ENCODE results near the gene KLHL17. TPM values are rescaled to one million over a fixed set of nuclear protein-coding genes. Genes with fewer than 3 reads are reported as not detected.

KLHL17 gene
- total and polyA plus RNA-seq, 10 donors, result 12.0 to 31.6 (median 18.8) TPM

DNA sequence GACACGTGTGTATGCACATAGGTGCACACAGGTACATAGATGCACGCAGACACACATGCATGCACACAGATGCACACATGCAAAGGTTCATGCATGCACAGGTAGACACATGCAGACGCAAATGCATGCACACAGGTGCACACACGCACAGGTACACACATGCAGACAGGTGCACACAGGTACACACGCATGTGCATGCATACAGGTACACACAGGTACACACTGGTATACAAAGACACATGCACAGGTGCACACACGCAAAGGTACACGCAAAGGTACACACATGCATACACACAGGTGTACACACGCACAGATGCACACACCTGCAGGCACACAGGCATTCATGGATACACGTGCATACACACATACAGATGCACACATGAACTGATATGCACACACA, 10.1 kb upstream of the KLHL17 start:
- no peak overlapping the region for H3K27ac ChIP-seq
- no peaks in the 10 kb centered on the region for H3K27me3 ChIP-seq (replicated peaks in 1 of 7)
- peaks cover 0 to 21% (median 5%) of the 10 kb centered on the region in 6 donors for H3K4me1 ChIP-seq
- H3K4me3 ChIP-seq, result no peak overlapping the region
- H3K9me3 ChIP-seq, result no peaks in the 10 kb centered on the region
- 87 to 97% (median 94%) methylated on average over 9 of the region's 9 CpGs for WGBS, 5 donors
- TF ChIP-seq POLR2A (IDR thresholded peaks at IDR 0.05) (no peak), POLR2AphosphoS5 (IDR thresholded peaks at IDR 0.05) (no peak)
- TF ChIP-seq, protein P1, sequence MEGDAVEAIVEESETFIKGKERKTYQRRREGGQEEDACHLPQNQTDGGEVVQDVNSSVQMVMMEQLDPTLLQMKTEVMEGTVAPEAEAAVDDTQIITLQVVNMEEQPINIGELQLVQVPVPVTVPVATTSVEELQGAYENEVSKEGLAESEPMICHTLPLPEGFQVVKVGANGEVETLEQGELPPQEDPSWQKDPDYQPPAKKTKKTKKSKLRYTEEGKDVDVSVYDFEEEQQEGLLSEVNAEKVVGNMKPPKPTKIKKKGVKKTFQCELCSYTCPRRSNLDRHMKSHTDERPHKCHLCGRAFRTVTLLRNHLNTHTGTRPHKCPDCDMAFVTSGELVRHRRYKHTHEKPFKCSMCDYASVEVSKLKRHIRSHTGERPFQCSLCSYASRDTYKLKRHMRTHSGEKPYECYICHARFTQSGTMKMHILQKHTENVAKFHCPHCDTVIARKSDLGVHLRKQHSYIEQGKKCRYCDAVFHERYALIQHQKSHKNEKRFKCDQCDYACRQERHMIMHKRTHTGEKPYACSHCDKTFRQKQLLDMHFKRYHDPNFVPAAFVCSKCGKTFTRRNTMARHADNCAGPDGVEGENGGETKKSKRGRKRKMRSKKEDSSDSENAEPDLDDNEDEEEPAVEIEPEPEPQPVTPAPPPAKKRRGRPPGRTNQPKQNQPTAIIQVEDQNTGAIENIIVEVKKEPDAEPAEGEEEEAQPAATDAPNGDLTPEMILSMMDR (IDR thresholded peaks at IDR 0.05 in 8 of 11, conservative IDR thresholded peaks at IDR 0.05 in 3 of 11), result no peak
- H3K36me3 ChIP-seq, result peaks cover 7 to 100% (median 99%) of the 10 kb centered on the region in 6 donors
- no peak for DNase-seq
- intact Hi-C loops (cut with DNase I; ENCODE audit: low total_unique reads), result no loop called here

DNA sequence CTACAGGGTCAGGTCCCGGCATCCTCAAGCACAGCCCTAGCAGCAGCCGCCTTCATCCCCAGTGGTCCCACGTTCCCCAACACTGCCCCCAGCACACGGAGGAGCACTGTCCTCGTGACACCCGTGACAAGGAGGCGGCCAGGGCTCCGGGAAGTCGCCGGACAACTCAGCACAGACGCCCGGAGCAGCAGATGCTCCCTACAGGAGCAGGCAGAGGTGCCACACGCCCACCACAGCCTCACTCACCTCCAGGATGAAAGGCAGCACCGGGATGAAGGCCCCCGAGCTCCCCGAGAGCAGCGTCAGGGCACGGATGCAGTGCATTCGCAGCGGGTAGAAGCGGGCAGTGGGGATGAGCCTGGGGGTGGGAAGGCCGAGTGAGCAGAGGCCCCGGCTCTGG, 9.5 kb upstream of the KLHL17 start:
- H3K4me3 ChIP-seq, result no peak overlapping the region
- H3K4me1 ChIP-seq, result peaks cover 0 to 21% (median 5%) of the 10 kb centered on the region in 6 donors
- peaks cover 7 to 100% (median 99%) of the 10 kb centered on the region in 6 donors for H3K36me3 ChIP-seq
- H3K27me3 ChIP-seq (replicated peaks in 1 of 7), result no peaks in the 10 kb centered on the region
- 90 to 98% (median 94%) methylated on average over 11 to 23 of the region's 23 CpGs for WGBS, 5 donors
- no peak overlapping the region for H3K27ac ChIP-seq
- TF ChIP-seq, protein P1 (IDR thresholded peaks at IDR 0.05 in 8 of 11, conservative IDR thresholded peaks at IDR 0.05 in 3 of 11), result no peak
- TF ChIP-seq POLR2AphosphoS5 (IDR thresholded peaks at IDR 0.05) (no peak), POLR2A (IDR thresholded peaks at IDR 0.05) (no peak)
- DNase-seq, result no peak
- intact Hi-C loops (cut with DNase I; ENCODE audit: low total_unique reads), result no loop called here
- H3K9me3 ChIP-seq, result no peaks in the 10 kb centered on the region

DNA sequence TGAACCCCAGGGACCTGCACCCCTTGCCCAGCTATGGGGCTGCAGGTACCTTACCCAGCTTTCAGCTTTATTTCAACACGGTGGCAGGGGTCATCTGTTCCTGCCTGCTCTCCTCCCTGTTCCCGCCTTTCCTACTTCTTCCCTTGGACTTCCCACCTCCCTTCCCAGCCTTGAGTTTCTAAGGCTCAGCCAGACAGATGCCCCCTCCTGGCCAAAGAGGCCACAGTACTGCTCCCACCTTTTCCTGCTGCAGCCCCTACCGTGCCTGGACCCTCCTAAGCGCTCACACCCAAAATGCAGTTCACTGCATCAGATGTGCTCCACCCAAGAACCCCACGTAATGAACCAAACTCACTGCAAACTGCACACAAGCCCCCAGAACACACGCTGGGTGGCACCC, 9.0 kb upstream of the KLHL17 start:
- TF ChIP-seq, protein P1 (IDR thresholded peaks at IDR 0.05 in 8 of 11, conservative IDR thresholded peaks at IDR 0.05 in 3 of 11), result no peak
- TF ChIP-seq POLR2A (IDR thresholded peaks at IDR 0.05), result no peak
- no peak for TF ChIP-seq POLR2AphosphoS5 (IDR thresholded peaks at IDR 0.05)
- Histone ChIP-seq H3K27ac (no peak overlapping the region), H3K27me3 (replicated peaks in 1 of 7) (no peaks in the 10 kb centered on the region), H3K4me3 (no peak overlapping the region), H3K36me3 (peaks cover 7 to 100% (median 99%) of the 10 kb centered on the region in 6 donors), H3K9me3 (no peaks in the 10 kb centered on the region), H3K4me1 (peaks cover 0 to 25% (median 6%) of the 10 kb centered on the region in 6 donors)
- 79 to 86% (median 84%) methylated on average over 6 of the region's 6 CpGs for WGBS, 5 donors
- intact Hi-C loops (cut with DNase I; ENCODE audit: low total_unique reads), result no loop called here
- DNase-seq, result no peak

DNA sequence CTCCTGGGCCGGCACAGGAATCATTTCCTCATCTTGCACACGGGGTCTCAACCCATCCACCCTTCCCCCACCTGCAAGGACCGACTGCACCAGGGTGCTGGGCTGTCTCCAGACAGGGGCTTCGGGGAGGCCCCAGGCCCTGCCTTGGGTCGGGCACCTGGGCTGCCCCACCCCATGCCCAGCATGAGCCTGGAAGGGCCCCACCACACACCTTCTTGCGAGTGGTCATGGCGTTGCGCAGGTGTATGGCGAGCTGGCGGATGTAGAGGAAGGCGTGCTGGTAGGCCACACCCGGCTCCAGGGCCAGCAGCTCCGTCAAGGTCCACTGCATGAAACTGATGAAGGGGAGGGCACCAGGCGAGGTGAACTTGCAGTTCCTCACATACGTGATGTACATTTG, 8.2 kb upstream of the KLHL17 start:
- DNase-seq, result no peak
- no peak overlapping the region for H3K27ac ChIP-seq
- H3K36me3 ChIP-seq, result peaks cover 5 to 100% (median 96%) of the 10 kb centered on the region in 6 donors
- 89 to 95% (median 91%) methylated on average over 14 to 15 of the region's 15 CpGs for WGBS, 5 donors
- H3K27me3 ChIP-seq (replicated peaks in 1 of 7), result no peaks in the 10 kb centered on the region
- TF ChIP-seq POLR2A (IDR thresholded peaks at IDR 0.05), result no peak
- TF ChIP-seq, protein P1 (IDR thresholded peaks at IDR 0.05 in 8 of 11, conservative IDR thresholded peaks at IDR 0.05 in 3 of 11), result no peak
- TF ChIP-seq POLR2AphosphoS5 (IDR thresholded peaks at IDR 0.05), result no peak
- H3K9me3 ChIP-seq, result no peaks in the 10 kb centered on the region
- H3K4me3 ChIP-seq, result no peak overlapping the region
- intact Hi-C loops (cut with DNase I; ENCODE audit: low total_unique reads), result no loop called here
- peaks cover under 1 to 33% (median 11%) of the 10 kb centered on the region in 6 donors for H3K4me1 ChIP-seq

Measured in spleen (tissue), 11 donors.